HS-5 (cell line): ENCODE measurements around the gene ADARB1.
"Not testable (repeated sequence)": the region's sequence is repeated elsewhere in the genome, so short reads cannot be mapped to it uniquely, and the experiment has no call there.

ENCODE experiments used
- DNase-seq: peaks from one replicate; pipeline ENCODE4 v3.0.0-alpha.2; 2012; ENCODE audit warnings: low read depth

ADARB1 gene, protein sequence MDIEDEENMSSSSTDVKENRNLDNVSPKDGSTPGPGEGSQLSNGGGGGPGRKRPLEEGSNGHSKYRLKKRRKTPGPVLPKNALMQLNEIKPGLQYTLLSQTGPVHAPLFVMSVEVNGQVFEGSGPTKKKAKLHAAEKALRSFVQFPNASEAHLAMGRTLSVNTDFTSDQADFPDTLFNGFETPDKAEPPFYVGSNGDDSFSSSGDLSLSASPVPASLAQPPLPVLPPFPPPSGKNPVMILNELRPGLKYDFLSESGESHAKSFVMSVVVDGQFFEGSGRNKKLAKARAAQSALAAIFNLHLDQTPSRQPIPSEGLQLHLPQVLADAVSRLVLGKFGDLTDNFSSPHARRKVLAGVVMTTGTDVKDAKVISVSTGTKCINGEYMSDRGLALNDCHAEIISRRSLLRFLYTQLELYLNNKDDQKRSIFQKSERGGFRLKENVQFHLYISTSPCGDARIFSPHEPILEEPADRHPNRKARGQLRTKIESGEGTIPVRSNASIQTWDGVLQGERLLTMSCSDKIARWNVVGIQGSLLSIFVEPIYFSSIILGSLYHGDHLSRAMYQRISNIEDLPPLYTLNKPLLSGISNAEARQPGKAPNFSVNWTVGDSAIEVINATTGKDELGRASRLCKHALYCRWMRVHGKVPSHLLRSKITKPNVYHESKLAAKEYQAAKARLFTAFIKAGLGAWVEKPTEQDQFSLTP

DNA sequence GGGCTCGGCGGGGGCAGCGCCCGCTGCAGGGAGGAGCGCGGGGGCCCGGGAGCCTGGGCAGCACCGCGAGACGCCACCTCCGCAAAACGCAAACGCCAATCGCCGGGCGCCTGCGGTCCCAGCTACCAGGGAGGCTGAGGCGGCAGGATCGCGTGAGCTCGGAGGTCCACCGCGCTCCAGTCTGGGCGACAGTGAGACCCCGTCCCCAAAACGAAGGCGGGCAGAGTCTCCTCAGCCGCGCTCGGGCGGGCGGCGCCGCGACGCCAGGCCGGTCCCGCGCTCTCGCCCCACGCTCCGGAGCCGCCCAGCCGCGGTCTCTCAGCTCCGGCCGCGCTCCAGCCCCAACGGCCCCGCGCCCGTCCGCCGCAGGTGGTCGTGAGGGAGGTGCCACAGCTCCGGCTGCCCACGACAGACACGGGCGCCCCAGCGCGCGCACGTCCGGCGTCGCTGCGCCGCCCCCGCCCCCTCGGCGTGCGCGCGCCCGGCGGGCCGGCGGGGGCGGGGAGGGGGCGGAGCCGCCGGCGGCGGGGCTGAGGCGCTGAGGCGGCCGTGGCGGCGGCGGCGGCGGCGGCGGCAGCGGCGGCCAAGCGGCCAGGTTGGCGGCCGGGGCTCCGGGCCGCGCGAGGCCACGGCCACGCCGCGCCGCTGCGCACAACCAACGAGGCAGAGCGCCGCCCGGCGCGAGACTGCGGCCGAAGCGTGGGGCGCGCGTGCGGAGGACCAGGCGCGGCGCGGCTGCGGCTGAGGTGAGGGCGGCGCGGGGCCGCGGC lies at the start of gene ADARB1:
ADARB1 (plus strand) TSS at position 533 of the 770 bp plus-strand sequence. CDS start 97,077 bp downstream, outside the sequence.
- no peak for DNase-seq

DNA sequence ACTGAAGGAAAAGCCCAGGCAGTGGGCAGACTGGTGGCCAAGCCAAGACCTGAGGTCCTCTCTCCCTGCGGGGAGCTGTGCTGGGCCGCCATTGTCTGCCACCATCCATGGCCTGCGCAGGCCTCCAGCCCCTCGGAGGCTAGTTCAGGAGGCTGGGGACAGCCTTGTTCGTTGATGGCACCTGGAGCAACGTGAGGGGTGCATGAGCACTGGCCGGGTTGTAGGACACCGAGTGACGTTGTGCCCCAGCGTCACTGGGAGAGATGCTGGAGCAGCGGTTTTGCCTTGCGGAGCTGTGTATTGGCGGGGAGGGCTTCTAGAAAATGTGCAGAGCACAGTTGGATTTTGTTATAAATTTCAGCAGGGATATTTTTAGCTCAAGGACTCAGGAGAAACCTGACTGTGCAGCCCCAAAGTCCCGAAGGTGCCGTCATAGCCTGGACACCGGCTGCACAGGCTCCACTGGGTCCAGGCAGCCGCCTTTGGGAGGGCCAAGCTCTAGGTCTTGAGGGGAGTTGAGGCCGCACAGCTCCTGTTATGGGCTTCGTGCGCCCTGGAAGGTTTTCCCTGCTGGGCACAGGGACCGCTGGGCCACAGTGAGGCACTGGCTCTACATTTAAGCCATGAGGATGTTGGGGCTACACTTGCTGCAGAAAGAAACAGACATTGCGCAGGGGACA lies 48.2 kb upstream of the ADARB1 start:
- no peak for DNase-seq

DNA sequence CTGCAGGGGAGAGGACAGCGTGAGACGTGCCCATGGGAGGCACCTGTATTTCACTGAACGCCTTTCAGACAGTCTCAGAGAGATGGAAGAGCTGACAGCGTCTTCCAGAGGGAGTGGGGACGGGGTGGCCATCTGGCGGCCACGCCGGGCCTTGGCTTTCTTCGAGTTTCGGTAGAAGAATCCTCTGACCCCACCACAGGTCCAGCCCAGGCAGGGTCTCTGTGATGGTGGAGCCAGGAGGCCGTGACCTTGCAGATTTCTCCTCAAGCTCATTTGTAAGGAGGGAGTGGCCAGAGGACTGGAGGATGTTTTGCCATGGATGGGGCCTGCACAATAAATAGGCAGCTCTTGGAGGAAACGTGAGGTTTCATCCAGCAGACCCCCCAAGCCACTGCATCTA lies 47.6 kb upstream of the ADARB1 start:
- no peak for DNase-seq

DNA sequence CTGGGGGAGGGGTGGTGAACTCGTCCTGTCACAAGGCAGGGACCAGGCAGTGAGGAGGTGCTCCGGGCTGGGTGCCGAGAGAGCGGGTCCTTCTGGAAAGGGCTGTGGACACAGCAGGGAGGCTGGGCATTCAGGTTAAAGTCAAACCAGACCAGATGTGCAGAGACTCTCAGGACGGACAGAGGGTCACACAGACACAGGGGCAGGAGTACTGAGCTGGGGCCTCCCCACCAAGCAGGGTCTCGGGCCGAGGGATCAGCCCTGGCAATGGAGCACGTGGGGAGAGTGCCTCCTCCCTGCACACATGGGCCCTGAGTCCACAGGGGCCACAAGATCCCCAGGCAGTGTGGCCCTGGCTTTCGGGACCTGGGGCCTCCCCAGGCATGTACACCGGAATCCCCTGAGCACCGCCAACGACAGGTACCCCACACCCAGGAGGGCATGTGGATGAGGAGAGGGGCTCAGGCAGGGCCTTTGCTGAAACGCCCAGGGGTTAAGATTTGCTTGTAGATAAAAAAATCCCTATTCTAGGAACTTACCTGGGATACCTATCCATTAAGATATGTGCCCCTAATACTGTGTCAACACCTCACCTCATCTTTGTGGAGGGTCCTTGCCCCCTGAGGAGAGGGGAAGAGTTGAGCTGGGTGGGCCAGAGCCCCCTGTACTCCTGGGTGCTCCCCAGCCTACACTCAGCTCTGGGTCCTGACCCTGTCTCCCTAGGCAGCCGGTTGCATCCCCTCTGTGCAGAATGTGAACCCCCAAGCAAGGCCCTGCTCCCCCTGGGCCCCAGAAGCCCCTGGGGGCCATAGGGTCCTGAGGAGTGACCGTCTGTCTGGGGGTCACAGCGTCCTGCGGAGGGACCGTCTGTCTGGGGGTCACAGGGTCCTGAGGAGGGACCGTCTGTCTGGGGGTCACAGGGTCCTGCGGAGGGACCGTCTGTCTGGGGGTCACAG lies 46.9 kb upstream of the ADARB1 start:
- no peak for DNase-seq

DNA sequence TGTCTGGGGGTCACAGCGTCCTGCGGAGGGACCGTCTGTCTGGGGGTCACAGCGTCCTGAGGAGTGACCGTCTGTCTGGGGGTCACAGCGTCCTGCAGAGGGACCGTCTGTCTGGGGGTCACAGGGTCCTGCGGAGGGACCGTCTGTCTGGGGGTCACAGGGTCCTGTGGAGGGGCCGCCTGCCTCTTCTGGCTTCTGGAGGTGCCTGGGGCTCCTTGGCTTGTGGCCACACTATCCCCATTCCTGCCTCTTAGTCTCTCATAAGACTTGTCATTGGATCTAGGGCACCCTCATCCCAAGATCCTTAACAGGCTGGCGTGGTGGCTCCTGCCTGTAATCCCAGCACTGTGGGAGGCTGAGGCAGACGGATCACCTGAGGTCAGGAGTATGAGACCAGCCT lies 45.7 kb upstream of the ADARB1 start:
- DNase-seq: not testable (repeated sequence)

DNA sequence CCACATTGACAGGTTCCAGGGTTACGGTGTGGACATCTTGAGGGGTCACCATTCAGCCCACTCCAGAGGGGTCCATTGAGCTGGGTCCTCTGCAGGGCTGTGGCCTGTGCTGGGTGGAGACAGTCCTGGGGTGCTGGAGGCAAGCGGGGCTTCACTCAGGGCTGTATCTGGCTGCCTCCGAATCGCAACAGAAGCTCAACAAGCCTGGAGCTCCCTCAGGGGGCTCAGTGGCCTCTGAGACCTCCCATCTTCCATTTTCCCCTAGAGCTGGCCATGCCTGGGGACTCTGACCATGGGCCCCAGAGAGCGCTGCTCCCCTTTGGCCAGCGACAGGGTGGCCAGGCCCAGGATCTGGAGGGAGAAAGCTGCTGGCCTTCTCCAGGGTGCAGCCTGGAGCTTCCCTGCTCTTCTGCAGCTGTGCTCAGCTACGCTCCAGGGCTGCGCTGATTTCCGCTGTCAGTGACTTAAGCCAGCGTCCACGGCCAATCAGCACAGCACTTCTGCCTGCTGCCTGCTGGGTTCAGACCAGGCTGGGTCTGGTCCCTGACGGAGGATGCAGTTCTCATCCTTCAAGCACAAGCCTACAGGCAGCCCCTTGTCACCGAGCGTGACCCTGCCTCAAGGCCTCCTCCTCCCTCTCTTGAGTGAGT lies 45.0 kb upstream of the ADARB1 start:
- no peak for DNase-seq

DNA sequence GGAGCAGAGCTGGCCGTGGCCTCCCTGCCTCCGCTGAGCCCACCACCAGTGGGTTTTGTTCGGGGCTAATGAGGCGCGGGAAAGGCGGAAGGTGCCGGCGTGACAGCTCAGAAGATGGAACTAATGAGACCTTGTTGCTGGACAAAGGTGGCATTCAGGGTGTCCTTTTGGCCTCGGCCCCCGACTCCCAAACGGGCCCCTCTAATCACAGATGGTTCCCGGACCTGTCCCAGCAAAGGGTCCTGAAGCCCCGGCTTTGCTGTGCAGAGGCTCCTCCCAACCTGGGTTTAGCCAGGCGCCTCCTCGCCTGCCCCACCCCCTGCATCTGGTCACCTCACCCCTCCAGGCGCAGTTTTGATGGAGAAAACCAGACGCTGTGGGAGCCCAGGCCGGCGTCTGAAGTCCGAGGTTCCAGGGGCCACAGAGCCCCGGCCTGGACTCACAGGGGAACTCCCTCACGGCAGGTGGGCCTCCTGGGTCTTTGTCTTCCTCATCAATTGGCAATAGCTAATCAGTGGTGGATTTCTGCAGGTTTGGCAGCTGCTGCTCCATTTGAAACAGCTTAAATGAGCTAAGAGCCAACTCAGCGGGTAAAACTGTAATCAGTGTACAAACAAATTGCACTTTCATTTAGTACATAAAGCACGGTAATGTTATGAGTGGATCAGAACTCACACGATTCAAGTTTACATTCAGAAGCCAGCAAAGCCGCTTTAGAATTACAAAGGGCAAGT lies 44.3 kb upstream of the ADARB1 start:
- DNase-seq: no peak

DNA sequence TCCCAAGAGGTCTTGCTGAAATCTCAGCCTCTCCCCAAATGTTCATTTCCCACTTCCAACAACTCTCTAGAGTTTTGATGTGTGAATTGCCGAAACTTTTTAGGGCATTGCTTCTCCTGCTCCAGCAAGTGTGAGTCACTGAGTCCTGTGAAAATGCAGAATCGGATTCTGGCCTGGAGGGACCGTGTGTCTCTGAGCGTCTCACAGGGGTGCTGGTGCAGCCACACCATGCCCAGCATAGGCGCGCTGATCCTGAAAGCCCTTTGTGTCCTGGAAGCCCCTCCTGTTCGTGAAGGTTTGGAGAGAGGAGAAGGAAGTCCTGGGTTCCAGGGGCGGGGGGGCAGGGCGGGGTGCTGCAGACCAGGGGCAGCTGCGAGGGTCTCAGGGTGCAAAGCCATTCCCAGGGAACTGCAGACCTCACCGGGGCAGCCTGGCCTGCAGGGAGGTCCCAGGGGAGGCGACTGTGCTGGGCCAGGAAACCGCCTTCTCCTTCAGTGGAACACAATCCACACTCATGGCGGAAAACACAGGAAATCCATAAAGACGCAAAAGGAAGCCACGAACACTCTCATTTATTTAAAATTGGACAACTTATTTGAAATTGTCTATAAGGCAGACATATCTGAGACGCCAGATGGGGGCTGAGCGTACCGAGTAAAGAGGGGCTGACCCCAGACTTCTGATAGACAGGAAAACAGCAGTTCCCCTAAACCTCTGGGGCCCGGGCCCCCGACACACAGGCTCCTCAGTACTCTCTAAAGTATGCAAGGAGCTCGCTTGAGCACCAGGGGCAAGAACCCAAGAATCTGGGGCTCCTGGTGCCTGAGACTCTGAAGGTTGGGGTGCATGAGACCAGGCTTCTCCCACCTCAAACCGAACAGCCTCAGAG lies 43.5 kb upstream of the ADARB1 start:
- DNase-seq: no peak

DNA sequence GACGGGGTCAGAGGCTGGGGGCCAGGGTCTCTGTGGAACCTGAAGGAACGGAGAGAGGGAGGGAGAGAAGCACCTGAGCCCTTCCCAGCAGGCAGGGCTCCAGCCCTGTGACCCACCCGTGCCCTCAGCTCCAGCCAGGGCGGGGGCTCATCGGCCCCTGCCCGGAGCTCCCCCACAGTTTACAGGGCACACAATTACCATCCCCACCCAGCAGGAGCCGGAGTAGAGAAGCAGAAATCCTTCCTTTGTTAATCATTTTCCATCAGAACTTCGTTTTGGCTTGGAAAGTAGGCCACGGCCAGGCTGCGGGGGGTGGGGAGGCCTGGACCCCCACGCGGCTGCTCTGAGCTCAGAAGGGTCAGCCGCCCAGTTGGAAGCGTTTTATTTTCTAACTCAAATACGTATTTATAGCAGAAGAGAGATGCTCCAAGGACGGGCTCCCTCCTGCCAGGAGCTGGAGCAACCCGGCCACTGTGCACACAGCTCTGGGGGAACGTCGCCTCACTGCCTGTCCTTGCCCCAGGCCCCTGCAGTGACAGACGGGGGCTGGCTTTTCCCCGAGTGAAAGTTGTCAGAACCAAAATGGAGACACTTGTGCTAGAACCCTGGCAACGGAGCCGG lies 42.7 kb upstream of the ADARB1 start:
- no peak for DNase-seq

DNA sequence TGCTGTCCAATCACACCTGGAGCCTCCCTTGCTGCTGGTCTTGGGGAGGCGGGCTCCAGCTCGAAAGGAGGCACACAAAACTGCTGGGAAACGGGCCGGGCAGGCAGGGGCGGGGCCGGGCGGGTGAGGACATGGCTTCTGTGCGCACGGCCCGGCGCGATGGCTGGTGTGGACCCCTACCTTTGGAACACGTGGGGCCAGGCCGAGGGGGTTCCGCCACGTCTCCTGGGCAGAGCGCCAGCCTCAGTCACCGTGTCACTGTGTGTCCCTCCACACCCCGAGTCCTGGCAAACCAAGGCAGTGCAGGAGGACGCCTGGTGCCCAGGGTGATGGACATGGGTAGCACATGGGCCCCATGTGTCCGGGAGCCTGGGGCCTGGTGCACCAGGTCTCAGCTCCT lies 42.0 kb upstream of the ADARB1 start:
- no peak for DNase-seq

DNA sequence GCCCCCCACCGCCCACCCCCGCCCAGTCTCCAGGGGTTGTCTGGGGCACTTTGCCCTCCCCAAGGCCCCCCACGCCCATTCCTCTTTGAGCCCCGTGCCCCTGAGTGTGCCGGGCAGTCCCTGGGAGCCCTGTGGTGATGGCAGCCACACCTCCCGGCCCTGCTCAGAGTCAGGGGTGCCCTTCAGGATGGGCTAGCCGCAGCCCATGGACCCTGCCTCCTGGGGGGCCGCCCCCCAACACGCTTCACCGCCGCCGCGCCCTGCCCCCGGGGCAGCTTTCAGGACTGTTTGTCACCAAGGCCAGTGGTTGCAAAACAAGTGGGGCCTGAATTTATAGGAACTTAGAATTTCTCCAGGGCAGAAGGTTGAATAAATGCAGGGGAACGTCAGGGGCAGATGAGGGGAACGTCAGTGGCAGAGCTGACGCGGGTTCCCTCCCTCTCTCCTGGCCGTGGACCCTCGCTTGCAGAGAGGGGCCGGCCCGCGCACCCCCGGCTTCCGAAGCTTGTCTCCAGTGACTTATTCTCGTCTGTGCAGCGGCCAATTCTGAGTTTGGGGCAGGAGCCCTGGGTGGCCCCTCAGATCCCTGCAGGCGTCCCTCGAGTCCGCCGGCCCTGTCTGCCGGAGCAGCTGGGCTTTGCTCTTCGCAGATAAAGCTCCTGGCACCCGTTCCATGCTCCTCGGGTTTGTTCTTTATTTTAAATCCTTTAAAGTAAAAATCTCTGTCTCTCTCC lies 41.2 kb upstream of the ADARB1 start:
- DNase-seq: no peak

DNA sequence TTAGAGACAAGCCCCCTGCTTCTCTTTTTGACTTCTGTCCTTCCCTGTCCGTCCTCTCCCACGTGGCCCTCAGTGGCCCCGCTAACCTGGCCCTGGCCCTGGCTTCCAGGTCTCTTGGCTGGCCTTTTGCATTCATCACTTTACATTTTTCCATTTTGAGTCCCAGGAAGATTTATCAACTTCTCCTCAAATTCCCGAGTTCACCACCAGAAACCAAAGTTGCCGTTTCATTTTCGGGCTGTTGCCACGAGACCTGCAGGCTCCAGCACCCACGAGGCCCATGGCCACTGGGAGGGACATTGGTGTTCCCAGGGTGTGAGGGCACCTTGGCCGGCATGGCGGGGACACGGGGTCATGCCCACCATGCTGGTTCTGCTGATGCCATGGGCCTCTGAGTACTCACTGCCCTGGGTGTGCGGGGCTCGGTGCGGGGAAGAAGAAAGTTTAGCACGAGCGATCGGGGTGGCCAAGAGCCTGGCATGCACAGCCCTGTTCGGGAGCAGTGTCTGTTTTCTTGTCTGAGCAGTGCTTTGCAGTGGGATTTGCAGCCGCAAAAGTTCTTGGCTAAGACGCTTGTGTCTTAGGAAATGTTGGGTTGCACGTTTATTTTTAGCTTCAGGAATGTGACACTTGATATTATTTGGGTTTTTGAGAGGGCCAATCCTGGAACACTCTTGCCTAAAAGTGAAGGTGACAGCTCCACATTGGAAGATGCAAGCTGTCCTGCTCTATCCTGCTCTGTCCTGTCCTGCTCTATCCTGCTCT lies 40.4 kb upstream of the ADARB1 start:
- DNase-seq: no peak

DNA sequence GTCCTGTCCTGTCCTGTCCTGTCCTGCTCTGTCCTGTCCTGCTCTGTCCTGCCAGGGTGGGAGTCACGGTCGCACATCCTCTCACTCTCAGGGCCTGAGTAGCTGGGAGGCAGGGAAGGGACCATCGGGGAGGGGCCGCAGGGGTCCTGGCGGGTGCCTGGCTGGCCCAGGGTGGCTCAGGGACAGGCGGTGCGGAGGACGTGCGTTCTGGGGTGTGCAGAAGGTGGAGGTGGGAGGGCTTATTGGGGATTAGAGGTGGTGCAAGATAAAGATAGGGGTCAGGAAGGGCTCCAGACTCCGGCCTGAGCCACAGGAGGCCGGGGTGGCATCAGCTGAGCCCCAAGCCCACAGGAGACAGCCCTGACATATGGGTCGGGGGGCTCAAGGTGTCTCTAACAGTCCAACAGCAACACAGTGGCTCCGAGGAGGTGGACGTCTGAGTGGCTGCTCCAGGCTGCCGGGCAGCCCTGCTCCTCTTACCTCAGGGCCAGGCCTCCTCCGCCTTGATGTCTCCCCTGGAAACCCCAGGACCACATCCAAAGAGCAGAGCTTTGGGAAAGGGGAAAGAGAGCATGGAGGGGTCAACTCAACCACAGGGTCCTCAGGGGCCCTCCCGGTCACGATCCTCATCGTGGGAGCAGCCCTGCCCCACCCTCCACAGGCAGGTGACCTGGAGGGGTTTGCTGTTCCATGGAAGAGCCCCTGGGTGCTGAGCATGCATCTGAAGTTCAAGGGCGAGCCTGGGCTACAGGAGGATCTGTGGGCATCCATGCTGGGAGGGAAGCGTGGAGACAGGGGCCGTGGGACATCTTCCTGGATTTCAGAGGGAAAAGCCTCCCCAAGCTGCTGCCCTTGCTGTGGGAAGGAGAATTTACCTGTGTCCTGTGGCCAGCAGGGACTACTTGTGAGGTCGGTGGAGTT lies 39.6 kb upstream of the ADARB1 start:
- no peak for DNase-seq

DNA sequence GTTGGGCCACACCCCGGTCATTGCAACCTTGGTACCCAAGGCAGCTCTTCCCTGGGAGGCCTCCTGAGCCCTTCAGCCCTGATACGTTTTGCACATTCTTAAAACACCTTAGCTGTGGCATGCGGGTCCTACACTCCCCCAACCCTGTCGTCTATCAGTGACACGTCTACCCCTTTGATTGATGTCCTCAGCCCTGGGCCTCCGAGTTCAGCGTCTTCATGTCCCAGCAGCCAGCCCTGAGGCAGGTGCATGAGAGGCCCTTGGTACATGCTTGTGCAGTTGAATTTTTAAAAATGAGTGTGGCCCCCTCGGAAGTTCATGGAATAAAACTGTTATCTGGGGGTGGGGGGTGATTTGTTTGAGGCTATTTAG lies 38.9 kb upstream of the ADARB1 start:
- no peak for DNase-seq

DNA sequence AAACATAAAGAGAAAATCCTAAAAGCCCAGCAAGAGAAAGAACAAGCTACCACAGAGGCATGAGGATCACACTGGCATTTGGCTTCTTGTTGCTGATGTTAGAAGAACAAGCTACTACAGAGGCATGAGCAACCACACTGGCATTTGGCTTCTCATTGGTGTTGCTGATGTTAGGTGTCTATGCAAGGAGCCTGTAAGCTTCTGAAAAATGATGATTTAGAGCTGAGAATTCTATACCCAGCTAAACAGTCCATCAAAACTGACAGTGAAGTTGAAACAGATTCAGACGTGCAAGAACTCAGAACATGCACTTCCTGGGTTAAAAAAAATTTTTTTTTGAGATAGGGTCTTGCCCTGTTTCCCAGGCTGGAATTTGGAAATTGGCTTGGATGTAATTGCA lies 37.8 kb upstream of the ADARB1 start:
- DNase-seq: no peak

DNA sequence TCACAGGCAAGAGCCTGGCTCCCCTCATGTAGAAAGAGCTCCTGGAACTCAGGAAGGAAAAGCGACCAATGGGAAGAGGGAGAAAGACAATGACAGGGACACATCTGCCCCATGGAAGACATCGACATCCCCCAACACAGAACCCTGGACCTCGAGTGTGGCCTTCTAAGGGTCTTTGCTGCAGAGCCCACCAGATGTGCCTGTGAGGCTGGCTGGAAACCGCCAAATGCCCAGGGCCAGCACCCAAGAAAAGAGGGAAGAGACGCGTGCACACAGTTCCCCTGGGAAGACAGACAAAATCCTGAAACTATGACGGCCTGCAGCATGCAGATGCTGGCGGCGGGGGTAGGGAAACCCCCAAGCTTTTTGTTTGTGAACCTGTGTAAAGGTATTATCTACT lies 36.4 kb upstream of the ADARB1 start:
- DNase-seq: no peak
